ENCODE results near the gene SUDS3. TPM values are rescaled to one million over a fixed set of nuclear protein-coding genes. Genes with fewer than 3 reads are reported as not detected.

The SUDS3 gene
- total RNA-seq, 4 donors from 2014 or later, result 37.7 to 66.3 (median 50.1) TPM

GRCh38 chr12:118342090-118342489, 34.3 kb upstream of the SUDS3 start:
- 52% methylated on average over 2 of the region's 2 CpGs for WGBS
- H3K4me3 ChIP-seq, result no peak overlapping the region
- H3K27ac ChIP-seq, result no peak overlapping the region
- no peaks in the 10 kb centered on the region for H3K27me3 ChIP-seq
- no peaks in the 10 kb centered on the region for H3K36me3 ChIP-seq
- H3K4me1 ChIP-seq, result peaks cover 22% of the 10 kb centered on the region
- TF ChIP-seq EP300 (IDR thresholded peaks at IDR 0.05) (no peak), POLR2AphosphoS5 (IDR thresholded peaks at IDR 0.05) (no peak), CTCF (IDR thresholded peaks at IDR 0.05) (no peak), POLR2A (IDR thresholded peaks at IDR 0.05) (no peak)
- DNase-seq (ENCODE audit: low spot score in 2 of 2), result no peak
- no peaks in the 10 kb centered on the region for H3K9me3 ChIP-seq

GRCh38 chr12:118344829-118345228, 31.5 kb upstream of the SUDS3 start:
- H3K27ac ChIP-seq, result no peak overlapping the region
- no peaks in the 10 kb centered on the region for H3K36me3 ChIP-seq
- H3K27me3 ChIP-seq, result no peaks in the 10 kb centered on the region
- H3K4me3 ChIP-seq, result no peak overlapping the region
- H3K4me1 ChIP-seq, result peaks cover 23% of the 10 kb centered on the region
- DNase-seq (ENCODE audit: low spot score in 2 of 2), result no peak
- no peak for TF ChIP-seq POLR2AphosphoS5 (IDR thresholded peaks at IDR 0.05)
- TF ChIP-seq POLR2A (IDR thresholded peaks at IDR 0.05), result no peak
- no peak for TF ChIP-seq EP300 (IDR thresholded peaks at IDR 0.05)
- no peak for TF ChIP-seq CTCF (IDR thresholded peaks at IDR 0.05)
- H3K9me3 ChIP-seq, result no peaks in the 10 kb centered on the region

GRCh38 chr12:118345355-118345754, 31.0 kb upstream of the SUDS3 start:
- Histone ChIP-seq H3K27ac (no peak overlapping the region), H3K4me3 (no peak overlapping the region), H3K9me3 (no peaks in the 10 kb centered on the region), H3K27me3 (no peaks in the 10 kb centered on the region), H3K4me1 (peaks cover 23% of the 10 kb centered on the region), H3K36me3 (no peaks in the 10 kb centered on the region)
- no peak for TF ChIP-seq POLR2A (IDR thresholded peaks at IDR 0.05)
- TF ChIP-seq EP300 (IDR thresholded peaks at IDR 0.05), result no peak
- no peak for TF ChIP-seq POLR2AphosphoS5 (IDR thresholded peaks at IDR 0.05)
- DNase-seq (ENCODE audit: low spot score in 2 of 2), result no peak
- 75% methylated on average over 1 of the region's 1 CpG for whole genome bisulfite sequencing

- no peak for DNase-seq (ENCODE audit: low spot score in 2 of 2)
- H3K27me3 ChIP-seq, result no peaks in the 10 kb centered on the region
- no peaks in the 10 kb centered on the region for H3K9me3 ChIP-seq
- H3K36me3 ChIP-seq, result no peaks in the 10 kb centered on the region
- no peak overlapping the region for H3K27ac ChIP-seq
- H3K4me3 ChIP-seq, result no peak overlapping the region
- WGBS, result 63% methylated on average over 7 of the region's 7 CpGs
- TF ChIP-seq EP300 (IDR thresholded peaks at IDR 0.05) (no peak), CTCF (IDR thresholded peaks at IDR 0.05) (no peak), POLR2AphosphoS5 (IDR thresholded peaks at IDR 0.05) (no peak), POLR2A (IDR thresholded peaks at IDR 0.05) (no peak)
- peaks cover 23% of the 10 kb centered on the region for H3K4me1 ChIP-seq
Observed at GRCh38 chr12:118346895-118347294, 29.5 kb upstream of the SUDS3 start.

GRCh38 chr12:118347916-118348315, 28.4 kb upstream of the SUDS3 start:
- Histone ChIP-seq H3K27me3 (no peaks in the 10 kb centered on the region), H3K4me3 (no peak overlapping the region), H3K4me1 (peaks cover 23% of the 10 kb centered on the region), H3K27ac (no peak overlapping the region), H3K9me3 (no peaks in the 10 kb centered on the region), H3K36me3 (no peaks in the 10 kb centered on the region)
- WGBS, result 98% methylated on average over 2 of the region's 2 CpGs
- TF ChIP-seq EP300 (IDR thresholded peaks at IDR 0.05), result no peak
- no peak for TF ChIP-seq CTCF (IDR thresholded peaks at IDR 0.05)
- no peak for TF ChIP-seq POLR2AphosphoS5 (IDR thresholded peaks at IDR 0.05)
- TF ChIP-seq POLR2A (IDR thresholded peaks at IDR 0.05), result no peak
- DNase-seq (ENCODE audit: low spot score in 2 of 2), result no peak

GRCh38 chr12:118350908-118351559, 25.3 kb upstream of the SUDS3 start:
- H3K36me3 ChIP-seq, result no peaks in the 10 kb centered on the region
- H3K9me3 ChIP-seq, result no peaks in the 10 kb centered on the region
- DNase-seq (ENCODE audit: low spot score in 2 of 2), result no peak
- H3K4me1 ChIP-seq, result peaks cover 15% of the 10 kb centered on the region
- no peaks in the 10 kb centered on the region for H3K27me3 ChIP-seq
- H3K27ac ChIP-seq, result no peak overlapping the region
- WGBS, result 98% methylated on average over 6 of the region's 6 CpGs
- TF ChIP-seq CTCF (IDR thresholded peaks at IDR 0.05), result no peak
- H3K4me3 ChIP-seq, result no peak overlapping the region

Measured in suprapubic skin (tissue), 4 donors.